Breast epithelium (tissue), 4 donors: ENCODE results near the gene ANKRD31. TPM values are rescaled to one million over a fixed set of nuclear protein-coding genes. Genes with fewer than 3 reads are reported as not detected.
"Not testable (repeated sequence)": the region's sequence is repeated elsewhere in the genome, so short reads cannot be mapped to it uniquely, and the experiment has no call there.

Experiments
- DNase-seq, 2 donors: peaks; one replicate each; pipeline ENCODE4 v3.0.0-alpha.2; 2019; ENCODE audit warnings: low spot score in 2 of 2
- H3K27ac ChIP-seq, 2 donors: fragments of 200-600 bp; sonication (generic) in 1 of 2; one replicate each; pipeline ENCODE4 v1.5.1; 2016 to 2019; ENCODE audit warnings: mild to moderate bottlenecking in 1 of 2
- H3K27me3 ChIP-seq, 2 donors: fragments of 200-600 bp; sonication (generic) in 1 of 2; one replicate each; pipeline versions ENCODE4 v1.5.1 to v1.6.0; 2017 to 2019; ENCODE audit warnings: control low read depth in 1 of 2, mild to moderate bottlenecking in 1 of 2
- H3K36me3 ChIP-seq: fragments of 200-600 bp; one replicate; pipeline ENCODE4 v1.5.1; 2019
- H3K4me1 ChIP-seq, 2 donors: fragments of 200-600 bp; sonication (generic); one replicate each; pipeline ENCODE4 v1.5.1; 2016 to 2019; ENCODE audit warnings: control low read depth in 1 of 2
- H3K4me3 ChIP-seq, 3 donors: fragments of 200-600 bp; sonication (generic); 1 replicate in 2 of 3; 2 replicates in 1 of 3; pipeline ENCODE4 v1.5.1; 2016 to 2019; ENCODE audit warnings: mild to moderate bottlenecking in 3 of 3, moderate library complexity in 2 of 3
- H3K9me3 ChIP-seq, 2 donors: fragments of 200-600 bp; sonication (generic) in 1 of 2; one replicate each; pipeline ENCODE4 v1.5.1; 2016 to 2019; ENCODE audit warnings: control low read depth in 1 of 2
- POLR2A ChIP-seq: fragments of 450-650 bp; IDR thresholded peaks from one replicate; pipeline ENCODE4 v1.6.1; 2016; ENCODE audit warnings: antibody characterized with exemption, mild to moderate bottlenecking, moderate library complexity
- POLR2AphosphoS5 ChIP-seq, 3 donors: sonication (generic); formaldehyde crosslinking; IDR thresholded peaks; one replicate each; pipeline ENCODE4 v1.6.1; 2017; ENCODE audit warnings: antibody characterized with exemption in 3 of 3
- intact Hi-C: fragments of 100-400 bp; cut with DNase I; formaldehyde crosslinking; loops from one replicate; pipeline ENCODE4 v1.15.1; 2023; ENCODE audit warnings: low total_unique reads
- total RNA-seq, 3 donors: library from RNA; depleted of rRNA; stranded (reverse); fragments of >200 nt; gene quantifications; one replicate each; pipeline ENCODE4 v1.1.0, GENCODE V29; 2016
- TF ChIP-seq, protein P1 (sequence below), 3 donors: fragments of 450-650 bp; IDR thresholded peaks; one replicate each; pipeline ENCODE4 v1.5.1; 2016 to 2017; ENCODE audit warnings: antibody characterized with exemption in 3 of 3, mild to moderate bottlenecking in 3 of 3, moderate library complexity in 3 of 3

The ANKRD31 gene
- total RNA-seq, 3 donors from 2014 or later, result 0.32 to 0.66 (median 0.59) TPM

- TF ChIP-seq POLR2A, result no peak
- TF ChIP-seq, protein P1, sequence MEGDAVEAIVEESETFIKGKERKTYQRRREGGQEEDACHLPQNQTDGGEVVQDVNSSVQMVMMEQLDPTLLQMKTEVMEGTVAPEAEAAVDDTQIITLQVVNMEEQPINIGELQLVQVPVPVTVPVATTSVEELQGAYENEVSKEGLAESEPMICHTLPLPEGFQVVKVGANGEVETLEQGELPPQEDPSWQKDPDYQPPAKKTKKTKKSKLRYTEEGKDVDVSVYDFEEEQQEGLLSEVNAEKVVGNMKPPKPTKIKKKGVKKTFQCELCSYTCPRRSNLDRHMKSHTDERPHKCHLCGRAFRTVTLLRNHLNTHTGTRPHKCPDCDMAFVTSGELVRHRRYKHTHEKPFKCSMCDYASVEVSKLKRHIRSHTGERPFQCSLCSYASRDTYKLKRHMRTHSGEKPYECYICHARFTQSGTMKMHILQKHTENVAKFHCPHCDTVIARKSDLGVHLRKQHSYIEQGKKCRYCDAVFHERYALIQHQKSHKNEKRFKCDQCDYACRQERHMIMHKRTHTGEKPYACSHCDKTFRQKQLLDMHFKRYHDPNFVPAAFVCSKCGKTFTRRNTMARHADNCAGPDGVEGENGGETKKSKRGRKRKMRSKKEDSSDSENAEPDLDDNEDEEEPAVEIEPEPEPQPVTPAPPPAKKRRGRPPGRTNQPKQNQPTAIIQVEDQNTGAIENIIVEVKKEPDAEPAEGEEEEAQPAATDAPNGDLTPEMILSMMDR (IDR thresholded peaks at IDR 0.05), result no peak
- TF ChIP-seq POLR2AphosphoS5 (IDR thresholded peaks at IDR 0.05), result no peak
- DNase-seq, result no peak
- Histone ChIP-seq H3K9me3 (no peaks in the 10 kb centered on the region), H3K4me1 (no peaks in the 10 kb centered on the region), H3K36me3 (no peaks in the 10 kb centered on the region), H3K27ac (no peak overlapping the region), H3K4me3 (no peak overlapping the region), H3K27me3 (no peaks in the 10 kb centered on the region)
- intact Hi-C loops, result no loop called here
These were observed 42.6 kb upstream of the ANKRD31 start for GRCh38 chr5:75279321-75279720.

- DNase-seq, result no peak
- intact Hi-C loops, result no loop called here
- Histone ChIP-seq H3K27ac (no peak overlapping the region), H3K9me3 (no peaks in the 10 kb centered on the region), H3K4me1 (no peaks in the 10 kb centered on the region), H3K27me3 (no peaks in the 10 kb centered on the region), H3K4me3 (no peak overlapping the region), H3K36me3 (no peaks in the 10 kb centered on the region)
- TF ChIP-seq POLR2A (no peak), POLR2AphosphoS5 (IDR thresholded peaks at IDR 0.05) (no peak)
- TF ChIP-seq, protein P1 (IDR thresholded peaks at IDR 0.05), result no peak
These were observed 40.8 kb upstream of the ANKRD31 start for GRCh38 chr5:75277463-75277862.

DNA sequence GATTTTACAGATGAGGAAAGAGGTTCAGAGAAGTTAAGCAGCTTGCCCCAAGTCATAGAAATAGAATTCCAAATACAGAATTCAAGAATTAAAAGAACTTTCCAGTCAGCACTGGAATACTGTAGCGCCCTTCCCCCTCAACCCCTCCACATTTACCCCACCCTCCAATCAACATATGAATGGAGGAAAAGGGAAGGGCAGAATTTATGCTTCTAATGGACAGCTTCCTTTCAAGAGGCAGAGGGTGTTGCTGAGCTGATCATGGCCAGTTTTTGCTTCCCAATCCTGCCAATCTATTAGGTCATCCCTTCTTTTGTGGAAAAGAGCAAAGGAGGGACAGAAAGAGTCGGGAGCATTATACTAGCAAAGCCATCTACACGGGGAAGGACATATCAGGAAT is 39.1 kb upstream of the ANKRD31 start:
- TF ChIP-seq, protein P1 (IDR thresholded peaks at IDR 0.05), result no peak
- no peak for TF ChIP-seq POLR2AphosphoS5 (IDR thresholded peaks at IDR 0.05)
- no peak for TF ChIP-seq POLR2A
- no peaks in the 10 kb centered on the region for H3K4me1 ChIP-seq
- intact Hi-C loops, result no loop called here
- H3K27me3 ChIP-seq, result no peaks in the 10 kb centered on the region
- no peak overlapping the region for H3K4me3 ChIP-seq
- H3K36me3 ChIP-seq, result no peaks in the 10 kb centered on the region
- H3K9me3 ChIP-seq, result no peaks in the 10 kb centered on the region
- no peak overlapping the region for H3K27ac ChIP-seq
- DNase-seq, result no peak

DNA sequence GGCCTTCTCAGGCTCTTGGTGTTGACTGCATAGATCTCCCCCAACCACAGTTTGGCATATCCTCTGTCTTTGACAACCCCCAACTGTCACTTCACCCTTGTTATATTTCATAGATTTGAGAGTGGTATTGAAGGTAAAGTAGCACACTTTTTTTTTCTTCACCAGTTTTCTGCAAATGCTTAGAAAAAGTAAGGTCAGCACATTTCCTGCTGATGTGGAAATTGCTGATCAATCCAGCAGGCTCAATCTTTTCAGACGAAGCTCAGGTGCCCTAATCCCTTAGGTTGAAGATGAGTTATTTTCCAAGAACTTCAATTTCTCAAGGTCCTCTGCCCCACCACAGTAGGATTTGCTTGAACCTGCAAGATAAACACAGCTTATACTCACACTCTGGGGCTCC is 38.5 kb upstream of the ANKRD31 start:
- no peaks in the 10 kb centered on the region for H3K27me3 ChIP-seq
- no peak overlapping the region for H3K27ac ChIP-seq
- TF ChIP-seq POLR2AphosphoS5 (IDR thresholded peaks at IDR 0.05) (no peak), POLR2A (no peak)
- TF ChIP-seq, protein P1 (IDR thresholded peaks at IDR 0.05), result no peak
- H3K36me3 ChIP-seq, result no peaks in the 10 kb centered on the region
- H3K9me3 ChIP-seq, result no peaks in the 10 kb centered on the region
- no peaks in the 10 kb centered on the region for H3K4me1 ChIP-seq
- no peak for DNase-seq
- no peak overlapping the region for H3K4me3 ChIP-seq
- intact Hi-C loops, result no loop called here

DNA sequence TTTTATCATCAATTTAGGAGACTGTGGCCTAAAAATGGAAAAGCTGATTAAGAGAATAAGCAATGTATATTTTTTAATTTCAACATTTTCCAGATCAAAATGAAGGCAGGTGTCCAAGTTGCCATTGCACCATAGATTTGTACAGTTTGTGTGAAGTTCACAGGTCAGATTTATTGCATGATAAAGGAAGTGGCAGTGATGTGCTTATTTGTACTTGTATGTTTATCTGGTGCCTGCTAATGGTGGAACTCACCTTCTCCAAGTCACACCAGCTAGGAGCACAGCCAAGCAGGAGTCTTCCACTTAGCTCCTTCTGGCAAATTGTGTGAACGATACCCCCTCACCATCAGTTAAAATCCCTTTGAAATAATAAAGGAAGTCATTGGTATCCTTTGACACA is 37.8 kb upstream of the ANKRD31 start:
- Histone ChIP-seq H3K27ac (no peak overlapping the region), H3K4me1 (no peaks in the 10 kb centered on the region), H3K9me3 (no peaks in the 10 kb centered on the region), H3K4me3 (no peak overlapping the region), H3K27me3 (no peaks in the 10 kb centered on the region), H3K36me3 (no peaks in the 10 kb centered on the region)
- no peak for DNase-seq
- no peak for TF ChIP-seq POLR2AphosphoS5 (IDR thresholded peaks at IDR 0.05)
- no peak for TF ChIP-seq POLR2A
- TF ChIP-seq, protein P1 (IDR thresholded peaks at IDR 0.05), result no peak
- intact Hi-C loops, result no loop called here

DNA sequence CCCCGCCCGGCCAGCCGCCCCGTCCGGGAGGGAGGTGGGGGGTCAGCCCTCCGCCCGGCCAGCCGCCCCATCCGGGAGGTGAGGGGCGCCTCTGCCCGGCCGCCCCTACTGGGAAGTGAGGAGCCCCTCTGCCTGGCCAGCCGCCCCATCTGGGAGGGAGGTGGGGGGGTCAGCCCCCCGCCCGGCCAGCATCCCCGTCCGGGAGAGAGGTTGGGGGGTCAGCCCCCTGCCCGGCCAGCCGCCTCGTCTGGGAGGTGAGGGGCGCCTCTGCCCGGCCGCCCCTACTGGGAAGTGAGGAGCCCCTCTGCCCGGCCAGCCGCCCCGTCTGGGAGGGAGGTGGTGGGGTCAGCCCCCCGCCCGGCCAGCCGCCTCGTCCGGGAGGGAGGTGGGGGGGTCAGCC is 33.9 kb upstream of the ANKRD31 start:
- H3K36me3 ChIP-seq, intact Hi-C loops, DNase-seq, H3K27me3 ChIP-seq, H3K4me1 ChIP-seq, H3K27ac ChIP-seq, H3K9me3 ChIP-seq, H3K4me3 ChIP-seq: not testable (repeated sequence)
